HepG2 (cell line): ENCODE data around the gene PSD4. TPM values are rescaled to one million over a fixed set of nuclear protein-coding genes. Genes with fewer than 3 reads are reported as not detected.
A peak's percentile ranks its signal among the peaks of the same experiment; 100 is the strongest.

Experiments used
- AHR ChIP-seq: IDR thresholded peaks from 2 replicates; pipeline ENCODE4 v1.6.1; 2018; ENCODE audit warnings: missing genetic modification reagents, missing compliant biosample characterization
- BRD4 ChIP-seq: sonication (generic); formaldehyde crosslinking; IDR thresholded peaks from 2 replicates; pipeline ENCODE4 v1.4.0; 2020; ENCODE audit warnings: missing genetic modification reagents
- CHD4 ChIP-seq: fragments of 200-600 bp; sonication (generic); IDR thresholded peaks from 2 replicates; pipeline ENCODE4 v1.7.0; 2017; ENCODE audit warnings: mild to moderate bottlenecking, low read length, borderline replicate concordance
- DNMT1 ChIP-seq: sonication (generic); formaldehyde crosslinking; IDR thresholded peaks from 2 replicates; pipeline ENCODE4 v1.5.1; 2020; ENCODE audit warnings: mild to moderate bottlenecking, missing genetic modification reagents
- ETV5 ChIP-seq: IDR thresholded peaks from 2 replicates; pipeline ENCODE4 v1.6.1; 2018; ENCODE audit warnings: missing biosample characterization, missing genetic modification reagents, inconsistent platforms, borderline replicate concordance
- HOXA5 ChIP-seq: sonication (generic); formaldehyde crosslinking; IDR thresholded peaks from 2 replicates; pipeline ENCODE4 v1.4.0; 2020; ENCODE audit warnings: missing genetic modification reagents
- LCORL ChIP-seq, 2 experiments: fragments of 450-650 bp in 1 of 2; sonication (generic) in 1 of 2; formaldehyde crosslinking in 1 of 2; IDR thresholded peaks; 2 replicates each; pipeline versions ENCODE4 v1.5.0 to v1.6.1; 2017 to 2020; ENCODE audit warnings: antibody characterized with exemption in 1 of 2, missing genetic modification reagents in 1 of 2
- MAFF ChIP-seq: IDR thresholded peaks from 2 replicates; pipeline ENCODE4 v1.6.1; 2011; ENCODE audit warnings: low read depth, low read length, improper control_type of control experiment
- NPAS2 ChIP-seq: sonication (generic); formaldehyde crosslinking; IDR thresholded peaks from 2 replicates; pipeline ENCODE4 v1.8.0; 2022; ENCODE audit warnings: mild to moderate bottlenecking, missing genetic modification reagents, borderline replicate concordance
- RBM39 ChIP-seq: fragments of 200-400 bp; formaldehyde crosslinking; IDR thresholded peaks from one replicate; pipeline ENCODE4 v1.6.1; 2018; ENCODE audit warnings: antibody characterized with exemption, mild to moderate bottlenecking, low read depth, low read length; ENCODE audit not compliant: poor library complexity, severe bottlenecking
- SIN3B ChIP-seq: fragments of 150-350 bp; IDR thresholded peaks from 2 replicates; pipeline ENCODE4 v1.6.1; 2014; ENCODE audit warnings: low read length
- SNAPC5 ChIP-seq: sonication (generic); formaldehyde crosslinking; IDR thresholded peaks from 2 replicates; pipeline ENCODE4 v1.8.1; 2023; ENCODE audit warnings: mild to moderate bottlenecking, missing genetic modification reagents, borderline replicate concordance
- STAT6 ChIP-seq: sonication (generic); formaldehyde crosslinking; IDR thresholded peaks from 2 replicates; pipeline ENCODE4 v1.4.0; 2020; ENCODE audit warnings: missing genetic modification reagents, mild to moderate bottlenecking, borderline replicate concordance
- TARDBP ChIP-seq: sonication (generic); formaldehyde crosslinking; IDR thresholded peaks from 2 replicates; pipeline ENCODE4 v1.8.0; 2022; ENCODE audit warnings: mild to moderate bottlenecking, missing genetic modification reagents
- ZBED4 ChIP-seq: sonication (generic); formaldehyde crosslinking; IDR thresholded peaks from 2 replicates; pipeline ENCODE4 v1.4.0; 2020; ENCODE audit warnings: missing genetic modification reagents, borderline replicate concordance
- ZNF275 ChIP-seq: sonication (generic); formaldehyde crosslinking; IDR thresholded peaks from 2 replicates; pipeline ENCODE4 v1.8.0; 2022; ENCODE audit warnings: missing genetic modification reagents, mild to moderate bottlenecking, inconsistent platforms, borderline replicate concordance
- ZNF576 ChIP-seq: sonication (generic); formaldehyde crosslinking; IDR thresholded peaks from 2 replicates; pipeline ENCODE4 v1.4.0; 2020; ENCODE audit warnings: mild to moderate bottlenecking, missing genetic modification reagents
- ZNF749 ChIP-seq: sonication (generic); formaldehyde crosslinking; IDR thresholded peaks from 2 replicates; pipeline ENCODE4 v1.8.0; 2022; ENCODE audit warnings: mild to moderate bottlenecking, missing genetic modification reagents, moderate library complexity, borderline replicate concordance
- polyA plus RNA-seq, 8 experiments: library from polyadenylated mRNA; depleted of rRNA in 3 of 8; stranded (reverse) in 7 of 8; unstranded in 1 of 8; fragments of >200 nt; fragmentation: Illumina TruSeq in 4 of 8; extraction: Trizol in 4 of 8; gene quantifications; 2 replicates each; pipeline versions ENCODE4 v1.2.1 to v1.2.3, GENCODE V29; 2011 to 2016; ENCODE audit warnings: low read depth in 4 of 8, missing spikeins in 1 of 8, mixed read lengths in 1 of 8; ENCODE audit not compliant: insufficient read depth in 1 of 8
- total RNA-seq, 5 experiments: library from RNA; depleted of rRNA; stranded (reverse); fragments of >200 nt; fragmentation: Illumina TruSeq; extraction: Trizol; gene quantifications; 2 replicates each; pipeline ENCODE4 v1.2.3, GENCODE V29; 2016; ENCODE audit warnings: low read depth in 1 of 5

The PSD4 gene
- total and polyA plus RNA-seq, 2 of the 13 experiments (the other 11 are each of a cell fraction or from before 2014, with no cell fraction given) = 5.8 to 9.4 TPM

- no peak for TF ChIP-seq NPAS2 (CRISPR knock-in tag)
- no peak for TF ChIP-seq SNAPC5 (CRISPR knock-in tag)
- no peak for TF ChIP-seq ZNF749
- TF ChIP-seq LCORL (IDR thresholded peaks at IDR 0.05) = no peak
- TF ChIP-seq LCORL (CRISPR knock-in tag; IDR thresholded peaks at IDR 0.05) = 0 out of 2 replicates have a peak, but pooled peaks have one; percentile 32
- TF ChIP-seq ZNF275 (CRISPR knock-in tag) = no peak
- TF ChIP-seq ZNF576 = no peak
- TF ChIP-seq HOXA5 = no peak
- TF ChIP-seq BRD4 = no peak
- peak; percentile 51; the same call in 1 of the 2 replicates for TF ChIP-seq ETV5 (CRISPR knock-in tag)
- no peak for TF ChIP-seq SIN3B
- TF ChIP-seq MAFF = no peak
- no peak for TF ChIP-seq AHR (CRISPR knock-in tag)
- TF ChIP-seq RBM39 = no peak
- 0 out of 2 replicates have a peak, but pooled peaks have one; percentile 46 for TF ChIP-seq ZBED4 (CRISPR knock-in tag)
- no peak for TF ChIP-seq DNMT1 (CRISPR knock-in tag)
- no peak for TF ChIP-seq TARDBP (CRISPR knock-in tag)
- 0 out of 2 replicates have a peak, but pooled peaks have one; percentile 9 for TF ChIP-seq STAT6
- no peak for TF ChIP-seq CHD4
Measured at GRCh38 chr2:113248997-113249770, 75.4 kb downstream of the PSD4 start (continued).
